ENCODE results near the gene HOMEZ.

Gene HOMEZ

DNA sequence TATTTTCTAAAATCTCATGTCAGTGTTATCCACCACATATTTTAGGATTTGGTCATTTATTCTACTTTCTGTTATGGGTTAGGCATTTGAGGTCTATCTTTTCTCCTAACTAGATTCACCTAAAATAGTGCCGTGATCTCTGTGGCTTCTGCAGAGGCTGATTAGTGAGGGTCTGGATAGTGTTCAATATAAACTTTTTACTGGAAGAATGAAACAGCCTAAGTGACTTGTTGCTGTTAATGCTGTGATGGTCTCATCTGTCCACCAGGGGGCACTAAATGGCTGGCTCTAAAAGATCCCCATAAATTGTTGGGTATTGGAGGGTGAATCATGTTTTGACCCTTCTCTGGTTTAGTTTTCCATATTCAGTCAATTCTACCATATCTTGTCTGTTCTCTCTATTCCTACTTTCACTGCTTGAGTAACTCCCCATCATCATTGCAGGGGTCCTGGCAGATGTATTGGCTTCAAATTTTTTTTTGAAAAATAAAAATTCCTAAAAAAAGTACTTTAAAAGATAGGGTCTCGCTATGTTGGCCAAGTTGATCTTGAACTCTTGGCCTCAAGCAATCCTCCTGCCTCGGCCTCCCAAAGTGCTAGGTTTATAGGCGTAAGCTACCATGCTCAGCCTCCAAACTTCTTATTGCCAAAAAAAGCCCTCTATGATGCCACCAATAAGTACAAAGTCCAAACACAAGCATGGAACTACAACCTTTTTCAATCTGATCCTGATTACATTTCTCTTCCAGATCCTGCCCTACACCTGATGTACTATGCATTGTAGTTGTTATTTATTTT is 42.2 kb upstream of the HOMEZ start:
- peaks cover 21 to 25% of the 10 kb centered on the region in 2 experiments for H3K36me3 ChIP-seq (ENCODE audit: control insufficient read depth in 2 of 2, insufficient read depth in 1 of 2, low read length in 2 of 2)
- H3K4me1 ChIP-seq (ENCODE audit: control insufficient read depth, insufficient read depth, low read length): peaks cover 4% of the 10 kb centered on the region; the same call in 1 of the 2 replicates
- TF ChIP-seq, protein P1, sequence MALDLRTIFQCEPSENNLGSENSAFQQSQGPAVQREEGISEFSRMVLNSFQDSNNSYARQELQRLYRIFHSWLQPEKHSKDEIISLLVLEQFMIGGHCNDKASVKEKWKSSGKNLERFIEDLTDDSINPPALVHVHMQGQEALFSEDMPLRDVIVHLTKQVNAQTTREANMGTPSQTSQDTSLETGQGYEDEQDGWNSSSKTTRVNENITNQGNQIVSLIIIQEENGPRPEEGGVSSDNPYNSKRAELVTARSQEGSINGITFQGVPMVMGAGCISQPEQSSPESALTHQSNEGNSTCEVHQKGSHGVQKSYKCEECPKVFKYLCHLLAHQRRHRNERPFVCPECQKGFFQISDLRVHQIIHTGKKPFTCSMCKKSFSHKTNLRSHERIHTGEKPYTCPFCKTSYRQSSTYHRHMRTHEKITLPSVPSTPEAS (tag by site-specific recombination; IDR thresholded peaks at IDR 0.05): no peak
- TF ChIP-seq ZNF654 (tag by site-specific recombination; IDR thresholded peaks at IDR 0.05; ENCODE audit: low read depth): peak; percentile 64
- TF ChIP-seq ZFHX2 (tag by site-specific recombination; conservative IDR thresholded peaks at IDR 0.05): no peak
- peak; percentile 98 for TF ChIP-seq SCRT2 (tag by site-specific recombination; IDR thresholded peaks at IDR 0.05)
- TF ChIP-seq, protein P2, sequence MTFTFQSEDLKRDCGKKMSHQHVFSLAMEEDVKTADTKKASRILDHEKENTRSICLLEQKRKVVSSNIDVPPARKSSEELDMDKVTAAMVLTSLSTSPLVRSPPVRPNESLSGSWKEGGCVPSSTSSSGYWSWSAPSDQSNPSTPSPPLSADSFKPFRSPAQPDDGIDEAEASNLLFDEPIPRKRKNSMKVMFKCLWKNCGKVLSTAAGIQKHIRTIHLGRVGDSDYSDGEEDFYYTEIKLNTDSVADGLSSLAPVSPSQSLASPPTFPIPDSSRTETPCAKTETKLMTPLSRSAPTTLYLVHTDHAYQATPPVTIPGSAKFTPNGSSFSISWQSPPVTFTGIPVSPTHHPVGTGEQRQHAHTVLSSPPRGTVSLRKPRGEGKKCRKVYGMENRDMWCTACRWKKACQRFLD (tag by site-specific recombination; IDR thresholded peaks at IDR 0.05): no peak
- no peak for TF ChIP-seq ZNF221 (tag by site-specific recombination; IDR thresholded peaks at IDR 0.05; ENCODE audit: borderline replicate concordance)
- TF ChIP-seq ZNF473 (tag by site-specific recombination; IDR thresholded peaks at IDR 0.05): no peak
- TF ChIP-seq SCRT1 (tag by site-specific recombination; IDR thresholded peaks at IDR 0.05; ENCODE audit: borderline replicate concordance): peak; percentile 83
- TF ChIP-seq, protein P3, sequence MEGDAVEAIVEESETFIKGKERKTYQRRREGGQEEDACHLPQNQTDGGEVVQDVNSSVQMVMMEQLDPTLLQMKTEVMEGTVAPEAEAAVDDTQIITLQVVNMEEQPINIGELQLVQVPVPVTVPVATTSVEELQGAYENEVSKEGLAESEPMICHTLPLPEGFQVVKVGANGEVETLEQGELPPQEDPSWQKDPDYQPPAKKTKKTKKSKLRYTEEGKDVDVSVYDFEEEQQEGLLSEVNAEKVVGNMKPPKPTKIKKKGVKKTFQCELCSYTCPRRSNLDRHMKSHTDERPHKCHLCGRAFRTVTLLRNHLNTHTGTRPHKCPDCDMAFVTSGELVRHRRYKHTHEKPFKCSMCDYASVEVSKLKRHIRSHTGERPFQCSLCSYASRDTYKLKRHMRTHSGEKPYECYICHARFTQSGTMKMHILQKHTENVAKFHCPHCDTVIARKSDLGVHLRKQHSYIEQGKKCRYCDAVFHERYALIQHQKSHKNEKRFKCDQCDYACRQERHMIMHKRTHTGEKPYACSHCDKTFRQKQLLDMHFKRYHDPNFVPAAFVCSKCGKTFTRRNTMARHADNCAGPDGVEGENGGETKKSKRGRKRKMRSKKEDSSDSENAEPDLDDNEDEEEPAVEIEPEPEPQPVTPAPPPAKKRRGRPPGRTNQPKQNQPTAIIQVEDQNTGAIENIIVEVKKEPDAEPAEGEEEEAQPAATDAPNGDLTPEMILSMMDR (tag by site-specific recombination; IDR thresholded peaks at IDR 0.05): peak; percentile 49
- POLR2A ChIA-PET: interaction anchor here (0.6 to 2.7 kb wide), 2 partner anchors 21 to 27 kb away, joined by 3 to 12 read pairs; partner anchors contain the start of gene PPP1R3E
- no peak overlapping the region for H3K27ac ChIP-seq (ENCODE audit: extremely low read depth, low read depth, low read length)
- no peak overlapping the region for H3K4me3 ChIP-seq (ENCODE audit: low read depth, low read length)
- H3K9me3 ChIP-seq (ENCODE audit: control insufficient read depth, insufficient read depth, low read depth, low read length): no peaks in the 10 kb centered on the region
- CTCF ChIA-PET: interaction anchor here (0.7 to 5.1 kb wide), 12 partner anchors 13 to 230 kb away, joined by 3 to 61 read pairs (median 4); partner anchors contain the start of gene CMTM5

DNA sequence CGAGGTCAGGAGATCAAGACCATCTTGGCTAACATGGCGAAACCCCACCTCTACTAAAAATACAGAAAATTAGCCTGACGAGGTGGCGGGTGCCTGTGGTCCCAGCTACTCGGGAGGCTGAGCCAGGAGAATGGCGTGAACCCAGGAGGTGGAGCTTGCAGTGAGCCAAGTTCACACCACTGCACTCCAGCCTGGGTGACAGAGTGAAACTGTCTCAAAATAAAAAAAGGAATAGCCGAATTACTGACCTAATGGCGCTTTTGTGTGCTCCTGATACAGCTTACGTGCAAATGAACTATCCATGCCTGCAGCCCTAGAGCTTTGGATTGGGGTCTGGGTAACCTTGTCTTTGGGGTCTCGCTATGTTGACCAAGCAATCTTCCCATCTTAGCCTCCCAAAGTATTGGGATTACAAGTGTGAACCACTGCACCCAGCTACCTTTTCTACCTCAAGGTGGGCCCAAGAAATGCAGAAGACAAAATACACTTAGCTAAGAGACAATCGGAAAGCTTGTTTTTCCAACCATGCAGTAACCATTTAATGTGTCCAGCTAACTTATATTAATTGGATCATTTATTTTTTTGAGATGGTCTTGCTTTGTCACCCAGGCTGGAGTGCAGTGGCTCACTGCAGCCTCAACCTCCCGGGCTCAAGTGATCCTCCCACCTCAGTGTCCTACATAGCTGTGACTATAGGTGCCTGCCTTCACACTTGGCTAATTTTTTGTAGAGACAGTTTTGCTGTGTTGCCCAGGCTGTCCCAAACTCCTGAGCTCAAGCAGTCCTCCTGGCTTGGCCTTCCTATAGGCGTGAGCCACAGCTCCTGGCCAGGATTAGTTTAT is 40.8 kb upstream of the HOMEZ start:
- peaks cover 25 to 37% of the 10 kb centered on the region in 2 experiments for H3K36me3 ChIP-seq (ENCODE audit: control insufficient read depth in 2 of 2, insufficient read depth in 1 of 2, low read length in 2 of 2)
- no peak overlapping the region for H3K4me3 ChIP-seq (ENCODE audit: low read depth, low read length)
- no peak overlapping the region for H3K27ac ChIP-seq (ENCODE audit: extremely low read depth, low read depth, low read length)
- peaks cover 8% of the 10 kb centered on the region; the same call in 1 of the 2 replicates for H3K4me1 ChIP-seq (ENCODE audit: control insufficient read depth, insufficient read depth, low read length)
- CTCF ChIA-PET: interaction anchor here (0.6 to 5.1 kb wide), 23 partner anchors 11 to 258 kb away, joined by 3 to 61 read pairs (median 4); no protein-coding TSS in a partner anchor
- POLR2A ChIA-PET: interaction anchor here (0.9 to 2.7 kb wide), 6 partner anchors 20 to 212 kb away, joined by 3 to 12 read pairs (median 8); partner anchors contain the start of genes BCL2L2 and PPP1R3E
- H3K9me3 ChIP-seq (ENCODE audit: control insufficient read depth, insufficient read depth, low read depth, low read length): no peaks in the 10 kb centered on the region
- TF ChIP-seq ZNF354C (tag by site-specific recombination; IDR thresholded peaks at IDR 0.05; ENCODE audit: borderline replicate concordance, low read depth) (no peak), ZNF174 (tag by site-specific recombination; IDR thresholded peaks at IDR 0.05) (no peak), YY1 (tag by site-specific recombination; IDR thresholded peaks at IDR 0.05) (no peak), ZBTB17 (tag by site-specific recombination; IDR thresholded peaks at IDR 0.05) (peak; percentile 31; the same call in 1 of the 2 replicates), ZFP41 (tag by site-specific recombination; IDR thresholded peaks at IDR 0.05; ENCODE audit: borderline replicate concordance) (no peak), ZNF777 (tag by site-specific recombination; IDR thresholded peaks at IDR 0.05; ENCODE audit: borderline replicate concordance) (no peak), KLF9 (tag by site-specific recombination; IDR thresholded peaks at IDR 0.05; ENCODE audit: low read depth) (no peak), ZNF830 (tag by site-specific recombination; IDR thresholded peaks at IDR 0.05; ENCODE audit: low read depth) (no peak), ZBTB48 (tag by site-specific recombination; IDR thresholded peaks at IDR 0.05) (no peak)
- TF ChIP-seq, protein P4, sequence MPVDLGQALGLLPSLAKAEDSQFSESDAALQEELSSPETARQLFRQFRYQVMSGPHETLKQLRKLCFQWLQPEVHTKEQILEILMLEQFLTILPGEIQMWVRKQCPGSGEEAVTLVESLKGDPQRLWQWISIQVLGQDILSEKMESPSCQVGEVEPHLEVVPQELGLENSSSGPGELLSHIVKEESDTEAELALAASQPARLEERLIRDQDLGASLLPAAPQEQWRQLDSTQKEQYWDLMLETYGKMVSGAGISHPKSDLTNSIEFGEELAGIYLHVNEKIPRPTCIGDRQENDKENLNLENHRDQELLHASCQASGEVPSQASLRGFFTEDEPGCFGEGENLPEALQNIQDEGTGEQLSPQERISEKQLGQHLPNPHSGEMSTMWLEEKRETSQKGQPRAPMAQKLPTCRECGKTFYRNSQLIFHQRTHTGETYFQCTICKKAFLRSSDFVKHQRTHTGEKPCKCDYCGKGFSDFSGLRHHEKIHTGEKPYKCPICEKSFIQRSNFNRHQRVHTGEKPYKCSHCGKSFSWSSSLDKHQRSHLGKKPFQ (tag by site-specific recombination; IDR thresholded peaks at IDR 0.05): peak; percentile 99
- TF ChIP-seq, protein P2 (tag by site-specific recombination; IDR thresholded peaks at IDR 0.05): no peak
- TF ChIP-seq, protein P5, sequence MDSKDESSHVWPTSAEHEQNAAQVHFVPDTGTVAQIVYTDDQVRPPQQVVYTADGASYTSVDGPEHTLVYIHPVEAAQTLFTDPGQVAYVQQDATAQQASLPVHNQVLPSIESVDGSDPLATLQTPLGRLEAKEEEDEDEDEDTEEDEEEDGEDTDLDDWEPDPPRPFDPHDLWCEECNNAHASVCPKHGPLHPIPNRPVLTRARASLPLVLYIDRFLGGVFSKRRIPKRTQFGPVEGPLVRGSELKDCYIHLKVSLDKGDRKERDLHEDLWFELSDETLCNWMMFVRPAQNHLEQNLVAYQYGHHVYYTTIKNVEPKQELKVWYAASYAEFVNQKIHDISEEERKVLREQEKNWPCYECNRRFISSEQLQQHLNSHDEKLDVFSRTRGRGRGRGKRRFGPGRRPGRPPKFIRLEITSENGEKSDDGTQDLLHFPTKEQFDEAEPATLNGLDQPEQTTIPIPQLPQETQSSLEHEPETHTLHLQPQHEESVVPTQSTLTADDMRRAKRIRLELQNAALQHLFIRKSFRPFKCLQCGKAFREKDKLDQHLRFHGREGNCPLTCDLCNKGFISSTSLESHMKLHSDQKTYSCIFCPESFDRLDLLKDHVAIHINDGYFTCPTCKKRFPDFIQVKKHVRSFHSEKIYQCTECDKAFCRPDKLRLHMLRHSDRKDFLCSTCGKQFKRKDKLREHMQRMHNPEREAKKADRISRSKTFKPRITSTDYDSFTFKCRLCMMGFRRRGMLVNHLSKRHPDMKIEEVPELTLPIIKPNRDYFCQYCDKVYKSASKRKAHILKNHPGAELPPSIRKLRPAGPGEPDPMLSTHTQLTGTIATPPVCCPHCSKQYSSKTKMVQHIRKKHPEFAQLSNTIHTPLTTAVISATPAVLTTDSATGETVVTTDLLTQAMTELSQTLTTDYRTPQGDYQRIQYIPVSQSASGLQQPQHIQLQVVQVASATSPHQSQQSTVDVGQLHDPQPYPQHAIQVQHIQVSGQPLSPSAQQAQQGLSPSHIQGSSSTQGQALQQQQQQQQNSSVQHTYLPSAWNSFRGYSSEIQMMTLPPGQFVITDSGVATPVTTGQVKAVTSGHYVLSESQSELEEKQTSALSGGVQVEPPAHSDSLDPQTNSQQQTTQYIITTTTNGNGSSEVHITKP (tag by site-specific recombination; IDR thresholded peaks at IDR 0.05): 0 out of 2 replicates have a peak, but pooled peaks have one; percentile 22
